Measurements from ENCODE around the gene BRINP2. TPM values are rescaled to one million over a fixed set of nuclear protein-coding genes. Genes with fewer than 3 reads are reported as not detected.

BRINP2 gene
- total and polyA plus RNA-seq, 2 of the 8 experiments (the other 6 are each of a cell fraction or from before 2014, with no cell fraction given) = 0.39 to 0.42 TPM

- Histone ChIP-seq H3K79me2 (ENCODE audit: control insufficient read depth in 1 of 2, insufficient read depth in 2 of 2, low read length in 2 of 2) (no peaks in the 10 kb centered on the region), H2AK5ac (ENCODE audit: low read depth, low read length) (no peak overlapping the region), H3K9ac (replicated peaks in 1 of 4; ENCODE audit: extremely low read depth in 1 of 4, low read depth in 3 of 4, low read length in 3 of 4) (no peak overlapping the region), H3K23ac (ENCODE audit: insufficient read length) (no peak overlapping the region), H2BK15ac (ENCODE audit: low read length) (no peak overlapping the region), H2BK12ac (ENCODE audit: low read depth, low read length) (no peak overlapping the region), H4K8ac (ENCODE audit: extremely low read depth, insufficient read depth, low read length) (no peak overlapping the region), H3K4ac (replicated peaks; ENCODE audit: insufficient read length, low read depth, low read length) (no peak overlapping the region), H3K27ac (ENCODE audit: low read depth, low read length) (no peak overlapping the region), H3K4me1 (replicated peaks in 1 of 4; ENCODE audit: control insufficient read depth in 3 of 4, insufficient read depth in 4 of 4, low read length in 3 of 4) (peaks cover 0 to 2% (median 0%) of the 10 kb centered on the region in 4 experiments; a peak in 4 of 7 replicates), H3K14ac (ENCODE audit: insufficient read length) (no peak overlapping the region), H3K4me3 (ENCODE audit: extremely low read depth in 1 of 4, insufficient read depth in 2 of 4, low read depth in 3 of 4, low read length in 4 of 4) (no peak overlapping the region), H4K20me1 (replicated peaks in 1 of 2; ENCODE audit: control insufficient read depth in 1 of 2, insufficient read depth in 2 of 2, low read length in 2 of 2) (no peaks in the 10 kb centered on the region), H3K9me3 (ENCODE audit: insufficient read depth in 2 of 2, low read depth in 1 of 2, low read length in 1 of 2) (no peaks in the 10 kb centered on the region), H4K5ac (ENCODE audit: insufficient read length, low read depth, low read length) (no peak overlapping the region), H2AFZ (ENCODE audit: low read length) (no peak overlapping the region), H3K23me2 (ENCODE audit: low read depth, low read length) (no peaks in the 10 kb centered on the region; the same call in 1 of the 2 replicates), H3K18ac (ENCODE audit: extremely low read depth, low read length) (no peak overlapping the region), H3K56ac (replicated peaks; ENCODE audit: insufficient read length, low read depth, low read length) (no peak overlapping the region), H2BK20ac (ENCODE audit: low read length) (no peak overlapping the region), H2BK5ac (ENCODE audit: low read depth, low read length) (no peak overlapping the region), H4K91ac (replicated peaks; ENCODE audit: insufficient read length, low read length) (no peak overlapping the region), H2BK120ac (replicated peaks; ENCODE audit: low read depth, low read length) (no peak overlapping the region), H3K4me2 (ENCODE audit: insufficient read depth in 1 of 2, low read depth in 2 of 2, low read length in 2 of 2) (no peak overlapping the region), H3K79me1 (ENCODE audit: low read depth, low read length) (no peaks in the 10 kb centered on the region), H3K36me3 (ENCODE audit: control insufficient read depth in 2 of 4, insufficient read depth in 4 of 4, low read length in 3 of 4) (no peaks in the 10 kb centered on the region), H3K27me3 (replicated peaks in 1 of 4; ENCODE audit: control insufficient read depth in 3 of 4, extremely low read depth in 1 of 4, insufficient read depth in 3 of 4, low read length in 3 of 4) (no peaks in the 10 kb centered on the region)
- no peak for DNase-seq (ENCODE audit: low read depth in 1 of 2, low spot score in 2 of 2)
- CTCF ChIA-PET (ENCODE audit: partially characterized antibody) = interaction anchor here (0.7 to 6.0 kb wide), 4 partner anchors 9 to 346 kb away, joined by 3 to 44 read pairs (median 4); no protein-coding TSS in a partner anchor
- 81% methylated on average over 1 of the region's 1 CpG; no CpG with 5 or more reads in 1 of the 2 experiments for WGBS, 2 experiments (ENCODE audit: extremely low coverage in 1 of 2, insufficient coverage in 1 of 2, insufficient read length in 1 of 2, insufficient replicate concordance in 2 of 2, low coverage in 1 of 2, low lambda C conversion rate in 2 of 2, missing lambda C conversion rate in 1 of 2)
- POLR2A ChIA-PET (ENCODE audit: partially characterized antibody) = no interaction called here
- TF ChIP-seq TAF1 (IDR thresholded peaks at IDR 0.05; ENCODE audit: low read depth, low read length) = no peak
- no peak for TF ChIP-seq POLR2AphosphoS5 (IDR thresholded peaks at IDR 0.05; ENCODE audit: low read depth, low read length)
- no peak for TF ChIP-seq ZNF274 (IDR thresholded peaks at IDR 0.05; ENCODE audit: borderline replicate concordance, extremely low read depth, low read length)
- no peak for TF ChIP-seq SP1 (IDR thresholded peaks at IDR 0.05; ENCODE audit: low read depth, low read length)
- no peak for TF ChIP-seq HDAC6 (IDR thresholded peaks at IDR 0.05; ENCODE audit: low read depth, low read length)
- TF ChIP-seq SIN3A (conservative IDR thresholded peaks at IDR 0.05 in 1 of 2, IDR thresholded peaks at IDR 0.05 in 1 of 2; ENCODE audit: low read depth in 1 of 2, low read length in 2 of 2) = no peak
- TF ChIP-seq CBX8 (IDR thresholded peaks at IDR 0.05; ENCODE audit: borderline replicate concordance, low read depth, low read length) = no peak
- TF ChIP-seq CBX5 (IDR thresholded peaks at IDR 0.05; ENCODE audit: low read depth, low read length) = no peak
- TF ChIP-seq NRF1 (IDR thresholded peaks at IDR 0.05; ENCODE audit: low read depth, low read length) = no peak
- TF ChIP-seq TBP (IDR thresholded peaks at IDR 0.05; ENCODE audit: low read depth, low read length) = no peak
- FAIRE-seq = no peak
Observed at GRCh38 chr1:177243773-177244172, 73.0 kb downstream of the BRINP2 start.

All from H1 (cell line).